Upper lobe of left lung (tissue), 4 donors: ENCODE data around the gene ARID1B.

Experiments used
- CTCF ChIP-seq, 6 experiments: fragments of 450-650 bp in 4 of 6; fragments of 200-600 bp in 2 of 6; sonication (generic) in 2 of 6; IDR thresholded peaks; one replicate each; pipeline ENCODE4 v1.5.1; 2016 to 2019; ENCODE audit warnings: antibody characterized with exemption in 6 of 6
- POLR2A ChIP-seq, 4 donors: fragments of 450-650 bp; IDR thresholded peaks; one replicate each; pipeline ENCODE4 v1.5.1; 2016 to 2017; ENCODE audit warnings: antibody characterized with exemption in 4 of 4, mild to moderate bottlenecking in 2 of 4

- TF ChIP-seq CTCF (IDR thresholded peaks at IDR 0.05), result no peak
- no peak for TF ChIP-seq POLR2A (IDR thresholded peaks at IDR 0.05)
These were observed 194.1 kb downstream of the ARID1B start for GRCh38 chr6:156971153-156971885.
